H1 (cell line): ENCODE measurements around the gene PARD3. TPM values are rescaled to one million over a fixed set of nuclear protein-coding genes. Genes with fewer than 3 reads are reported as not detected.

Experiments
- KDM4A ChIP-seq: IDR thresholded peaks from one replicate; pipeline ENCODE4 v1.7.1; 2012; ENCODE audit warnings: low read depth, mild to moderate bottlenecking, moderate library complexity, low read length, inconsistent platforms; ENCODE audit not compliant: severe bottlenecking
- RAD21 ChIP-seq, 2 experiments: IDR thresholded peaks in 1 of 2; conservative IDR thresholded peaks in 1 of 2; 2 replicates each; pipeline ENCODE4 v1.6.1; 2011; ENCODE audit warnings: low read depth in 2 of 2, low read length in 2 of 2, improper control_type of control experiment in 1 of 2, inconsistent platforms in 1 of 2, mild to moderate bottlenecking in 1 of 2, moderate library complexity in 1 of 2
- SIRT6 ChIP-seq: IDR thresholded peaks from one replicate; pipeline ENCODE4 v1.7.1; 2012; ENCODE audit warnings: low read length, inconsistent platforms
- polyA plus RNA-seq, 7 experiments: library from polyadenylated mRNA; depleted of rRNA in 3 of 7; stranded (reverse) in 5 of 7; unstranded in 2 of 7; fragments of >200 nt in 5 of 7; fragments of 200-250 nt in 2 of 7; gene quantifications; 1 replicate in 5 of 7; 2 replicates in 1 of 7; 4 replicates in 1 of 7; pipeline versions ENCODE4 v1.2.1 to v1.2.3, GENCODE V29; 2011 to 2013; ENCODE audit warnings: missing spikeins in 2 of 7, mixed read lengths in 2 of 7
- total RNA-seq: library from RNA; stranded (reverse); fragmentation: NEBNext Ultra II Directional; extraction: Animal tissue kit (Norgen Biotek cat#: 25700); gene quantifications from 2 replicates; pipeline ENCODE4 v1.2.1, GENCODE V29; 2021

PARD3 gene
- total and polyA plus RNA-seq, 2 of the 8 experiments (the other 6 are each of a cell fraction or from before 2014, with no cell fraction given), result 19.7 to 49.1 TPM

GRCh38 chr10:34171957-34172527 is 643.1 kb downstream of the PARD3 start (continued):
- TF ChIP-seq KDM4A (no peak), SIRT6 (no peak), RAD21 (IDR thresholded peaks at IDR 0.05 in 1 of 2, conservative IDR thresholded peaks at IDR 0.05 in 1 of 2; ENCODE audit: low read depth in 2 of 2, low read length in 2 of 2) (no peak)
